HG03558 (cell line): Measurements from ENCODE around the gene COX7A2L.
"Not testable (repeated sequence)": the region's sequence is repeated elsewhere in the genome, so short reads cannot be mapped to it uniquely, and the experiment has no call there.

ENCODE experiments used
- ATAC-seq: cut with Tn5 transposase; IDR thresholded peaks from one replicate; pipeline ENCODE4 v1.9.1; 2021; ENCODE audit warnings: moderate number of reproducible peaks; ENCODE audit not compliant: unreplicated experiment; ENCODE audit errors: extremely low read depth

COX7A2L gene

GRCh38 chr2:42368817-42369531 is 8.0 kb upstream of the COX7A2L start:
- ATAC-seq: no peak

GRCh38 chr2:42367835-42368234 is 6.8 kb upstream of the COX7A2L start:
- no peak for ATAC-seq

GRCh38 chr2:42366411-42366810 is 5.4 kb upstream of the COX7A2L start:
- no peak for ATAC-seq

GRCh38 chr2:42364658-42365057 is 3.6 kb upstream of the COX7A2L start:
- ATAC-seq: no peak

- ATAC-seq: no peak
These were observed 2.4 kb upstream of the COX7A2L start for GRCh38 chr2:42363413-42363812.

GRCh38 chr2:42361728-42362283 is 789 bp upstream of the COX7A2L start:
- ATAC-seq: no peak

- ATAC-seq: no peak
These were observed 526 bp downstream of the COX7A2L start for GRCh38 chr2:42360493-42360889.

- ATAC-seq: no peak
These were observed 993 bp downstream of the COX7A2L start for GRCh38 chr2:42359965-42360483.

- ATAC-seq: no peak
These were observed 1.6 kb downstream of the COX7A2L start for GRCh38 chr2:42359304-42359964.

GRCh38 chr2:42353792-42354429 is 7.1 kb downstream of the COX7A2L start:
- ATAC-seq: no peak

- ATAC-seq: no peak
These were observed 9.2 kb downstream of the COX7A2L start for GRCh38 chr2:42351864-42352263.

- ATAC-seq: no peak
These were observed 10.5 kb downstream of the COX7A2L start for GRCh38 chr2:42350434-42351063.

- ATAC-seq: no peak
These were observed 12.8 kb downstream of the COX7A2L start for GRCh38 chr2:42348113-42348805.

- not testable (repeated sequence) for ATAC-seq
These were observed 13.5 kb downstream of the COX7A2L start for GRCh38 chr2:42347518-42347917.

- not testable (repeated sequence) for ATAC-seq
These were observed 14.2 kb downstream of the COX7A2L start for GRCh38 chr2:42346856-42347255.

- no peak for ATAC-seq
These were observed 15.0 kb downstream of the COX7A2L start for GRCh38 chr2:42345986-42346385.

GRCh38 chr2:42342795-42343241 is 18.2 kb downstream of the COX7A2L start:
- no peak for ATAC-seq

- ATAC-seq: no peak
These were observed 18.8 kb downstream of the COX7A2L start for GRCh38 chr2:42342061-42342794.
